Erythroblast (primary cell): ENCODE measurements around the gene HRK.

ENCODE experiments used
- GATA1 ChIP-seq: IDR thresholded peaks from 2 replicates; pipeline ENCODE4 v1.6.1; 2011; ENCODE audit warnings: low read depth, mild to moderate bottlenecking, control low read depth, low read length, moderate library complexity
- POLR2A ChIP-seq: IDR thresholded peaks from 2 replicates; pipeline ENCODE4 v1.6.1; 2011; ENCODE audit warnings: mild to moderate bottlenecking, low read length

- TF ChIP-seq POLR2A (no peak), GATA1 (no peak)
Observed at GRCh38 chr12:116880817-116881324, 370 bp downstream of the HRK start.
